Activated CD4-positive, alpha-beta memory T cell treated with anti-CD3 and anti-CD28 coated beads for 36 hours (primary cell): ENCODE results near the gene AGXT. TPM values are rescaled to one million over a fixed set of nuclear protein-coding genes. Genes with fewer than 3 reads are reported as not detected.
A peak's percentile ranks its signal among the peaks of the same experiment; 100 is the strongest.

ENCODE experiments used
- CTCF ChIA-PET: fragments of 350-600 bp; sonication (Branson Sonifier 250); formaldehyde crosslinking; loops from one replicate; lab custom pipeline; 2021; ENCODE audit warnings: antibody characterized with exemption, inconsistent platforms; lab: Charles Lee
- POLR2A ChIA-PET: fragments of 350-600 bp; sonication (Branson Sonifier 250); formaldehyde crosslinking; loops from one replicate; lab custom pipeline; 2021; ENCODE audit warnings: antibody characterized with exemption; lab: Charles Lee
- DNase-seq: peaks from one replicate; pipeline ENCODE4 v3.0.0-alpha.2; 2020
- H3K27ac Mint-ChIP-seq: one replicate; pipeline ENCODE4 v1.8.0; 2021; ENCODE audit warnings: mixed read lengths
- H3K27me3 Mint-ChIP-seq: one replicate; pipeline ENCODE4 v1.8.0; 2021; ENCODE audit warnings: mixed read lengths
- H3K36me3 Mint-ChIP-seq: one replicate; pipeline ENCODE4 v1.8.0; 2021; ENCODE audit warnings: mixed read lengths
- H3K4me1 Mint-ChIP-seq: one replicate; pipeline ENCODE4 v1.8.0; 2021; ENCODE audit warnings: low read depth, mixed read lengths
- H3K4me3 Mint-ChIP-seq: one replicate; pipeline ENCODE4 v1.8.0; 2021; ENCODE audit warnings: mild to moderate bottlenecking, mixed read lengths
- H3K9me3 Mint-ChIP-seq: one replicate; pipeline ENCODE4 v1.8.0; 2021; ENCODE audit warnings: mixed read lengths
- intact Hi-C: fragments of 100-400 bp; cut with micrococcal nuclease; formaldehyde crosslinking; loops from one replicate; pipeline ENCODE4 v1.15.1; 2023
- total RNA-seq, 2 experiments: library from RNA; stranded (reverse); gene quantifications; one replicate each; pipeline ENCODE4 v1.2.3, GENCODE V29; 2021

The AGXT gene
- total RNA-seq, 2 experiments from 2014 or later = not detected

GRCh38 chr2:240919161-240919781 lies 50.6 kb downstream of the AGXT start:
- no peaks in the 10 kb centered on the region for H3K36me3 Mint-ChIP-seq
- no peaks in the 10 kb centered on the region for H3K4me1 Mint-ChIP-seq
- ChIA-PET POLR2A (no interaction called here), CTCF (no interaction called here)
- intact Hi-C loops = no loop called here
- no peak overlapping the region for H3K27ac Mint-ChIP-seq
- H3K27me3 Mint-ChIP-seq = peaks cover 10% of the 10 kb centered on the region
- H3K4me3 Mint-ChIP-seq = no peak overlapping the region
- no peak for DNase-seq
- no peaks in the 10 kb centered on the region for H3K9me3 Mint-ChIP-seq

- Mint-ChIP-seq H3K4me3 (no peak overlapping the region), H3K4me1 (no peaks in the 10 kb centered on the region), H3K9me3 (no peaks in the 10 kb centered on the region), H3K27ac (no peak overlapping the region), H3K36me3 (no peaks in the 10 kb centered on the region), H3K27me3 (peaks cover 9% of the 10 kb centered on the region)
- ChIA-PET POLR2A (no interaction called here), CTCF (no interaction called here)
- peak; percentile 6 for DNase-seq
- intact Hi-C loops = no loop called here
Observed at GRCh38 chr2:240919786-240920782, 51.5 kb downstream of the AGXT start.

- peaks cover 5% of the 10 kb centered on the region for H3K27me3 Mint-ChIP-seq
- no peaks in the 10 kb centered on the region for H3K9me3 Mint-ChIP-seq
- no peak overlapping the region for H3K27ac Mint-ChIP-seq
- no peaks in the 10 kb centered on the region for H3K4me1 Mint-ChIP-seq
- intact Hi-C loops = no loop called here
- H3K4me3 Mint-ChIP-seq = no peak overlapping the region
- CTCF ChIA-PET = no interaction called here
- no peaks in the 10 kb centered on the region for H3K36me3 Mint-ChIP-seq
- POLR2A ChIA-PET = no interaction called here
- peak; percentile 6 for DNase-seq
Observed at GRCh38 chr2:240920783-240921231, 52.2 kb downstream of the AGXT start.

DNA sequence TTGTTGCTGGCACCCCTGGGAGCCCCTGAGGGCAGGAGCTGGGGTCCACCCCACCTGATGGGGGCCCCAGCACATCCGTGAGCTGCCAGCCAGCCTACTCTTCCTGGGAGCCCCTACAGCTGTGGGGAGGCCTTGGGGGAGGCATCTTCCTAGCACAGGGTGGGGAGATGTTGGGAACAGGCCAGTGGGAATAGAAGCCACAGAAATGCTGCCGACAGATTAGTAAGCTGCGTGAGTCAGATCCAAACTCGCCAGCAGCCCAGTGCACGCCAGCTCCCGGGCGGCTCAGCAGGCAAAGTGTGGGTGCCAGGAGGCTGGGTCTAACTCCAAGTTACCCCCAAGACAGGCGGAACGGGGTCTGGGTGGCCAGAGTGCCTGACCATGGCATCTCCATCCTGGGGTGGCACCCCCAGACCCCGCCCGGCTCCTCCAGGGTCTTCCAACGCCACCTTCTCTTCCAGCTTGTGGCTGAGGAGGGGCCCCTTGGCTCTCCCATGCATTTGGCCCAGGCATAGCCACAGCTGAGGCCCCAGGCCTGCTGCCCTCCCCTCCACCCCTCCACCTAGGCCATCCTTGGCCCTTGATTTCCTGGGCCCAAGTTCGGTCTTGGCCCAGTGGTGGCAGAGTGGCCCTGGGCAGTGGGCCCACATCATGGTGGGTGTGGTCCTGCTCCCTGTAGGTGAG lies 52.8 kb downstream of the AGXT start:
- ChIA-PET CTCF (no interaction called here), POLR2A (no interaction called here)
- no peaks in the 10 kb centered on the region for H3K36me3 Mint-ChIP-seq
- no peaks in the 10 kb centered on the region for H3K9me3 Mint-ChIP-seq
- peaks cover 5% of the 10 kb centered on the region for H3K27me3 Mint-ChIP-seq
- intact Hi-C loops = no loop called here
- H3K4me3 Mint-ChIP-seq = no peak overlapping the region
- peak; percentile 8 for DNase-seq
- no peaks in the 10 kb centered on the region for H3K4me1 Mint-ChIP-seq
- H3K27ac Mint-ChIP-seq = no peak overlapping the region

- Mint-ChIP-seq H3K9me3 (no peaks in the 10 kb centered on the region), H3K27me3 (peaks cover 5% of the 10 kb centered on the region), H3K4me1 (no peaks in the 10 kb centered on the region), H3K4me3 (no peak overlapping the region), H3K36me3 (no peaks in the 10 kb centered on the region), H3K27ac (no peak overlapping the region)
- DNase-seq = no peak
- ChIA-PET CTCF (no interaction called here), POLR2A (no interaction called here)
- intact Hi-C loops = no loop called here
Observed at GRCh38 chr2:240921995-240922244, 53.3 kb downstream of the AGXT start.

DNA sequence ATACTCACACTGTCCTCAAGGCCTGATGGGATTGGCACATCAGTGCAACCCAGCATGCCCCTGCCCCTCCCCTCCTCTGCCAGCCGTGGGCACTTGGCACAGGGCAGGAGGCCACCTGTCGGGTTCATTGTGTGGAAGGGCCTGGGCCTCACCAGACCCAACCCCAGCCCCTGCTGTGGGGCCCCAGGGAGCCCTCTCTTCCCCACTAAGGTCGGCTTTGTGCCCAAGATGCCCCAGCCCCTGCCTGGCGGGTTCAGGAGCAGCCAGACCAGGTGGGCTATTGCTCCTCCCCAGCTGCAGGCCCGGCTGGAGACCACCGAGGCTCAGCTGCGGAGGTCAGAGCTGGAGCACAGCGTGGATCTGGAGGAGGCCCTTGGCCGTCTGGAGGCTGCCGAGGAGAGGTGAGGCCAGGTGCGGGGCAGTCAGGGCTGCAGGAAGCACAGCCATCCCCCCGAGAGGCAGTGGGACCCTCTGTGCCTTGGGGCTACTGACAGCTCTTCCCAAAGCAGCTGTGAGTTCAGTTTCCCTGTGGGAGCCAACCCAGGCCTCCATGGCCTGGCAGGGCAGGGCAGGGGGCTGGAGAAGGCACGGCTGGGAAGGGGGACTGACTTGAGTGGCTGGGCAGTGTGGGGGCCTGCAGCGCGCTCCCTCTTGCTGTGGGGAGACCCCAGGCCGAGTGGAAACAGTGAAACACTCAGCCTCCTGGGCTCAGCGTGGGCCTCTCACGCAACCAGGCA lies 53.8 kb downstream of the AGXT start:
- DNase-seq = peak; percentile 6
- Mint-ChIP-seq H3K36me3 (no peaks in the 10 kb centered on the region), H3K27ac (no peak overlapping the region), H3K4me3 (no peak overlapping the region), H3K4me1 (no peaks in the 10 kb centered on the region), H3K27me3 (no peaks in the 10 kb centered on the region), H3K9me3 (no peaks in the 10 kb centered on the region)
- intact Hi-C loops = no loop called here
- CTCF ChIA-PET = no interaction called here
- POLR2A ChIA-PET = no interaction called here

- DNase-seq = peak; percentile 6
- Mint-ChIP-seq H3K27ac (no peak overlapping the region), H3K9me3 (no peaks in the 10 kb centered on the region), H3K4me3 (no peak overlapping the region), H3K27me3 (no peaks in the 10 kb centered on the region), H3K4me1 (no peaks in the 10 kb centered on the region), H3K36me3 (no peaks in the 10 kb centered on the region)
- ChIA-PET CTCF (no interaction called here), POLR2A (no interaction called here)
- intact Hi-C loops = no loop called here
Observed at GRCh38 chr2:240922982-240923537, 54.4 kb downstream of the AGXT start.

DNA sequence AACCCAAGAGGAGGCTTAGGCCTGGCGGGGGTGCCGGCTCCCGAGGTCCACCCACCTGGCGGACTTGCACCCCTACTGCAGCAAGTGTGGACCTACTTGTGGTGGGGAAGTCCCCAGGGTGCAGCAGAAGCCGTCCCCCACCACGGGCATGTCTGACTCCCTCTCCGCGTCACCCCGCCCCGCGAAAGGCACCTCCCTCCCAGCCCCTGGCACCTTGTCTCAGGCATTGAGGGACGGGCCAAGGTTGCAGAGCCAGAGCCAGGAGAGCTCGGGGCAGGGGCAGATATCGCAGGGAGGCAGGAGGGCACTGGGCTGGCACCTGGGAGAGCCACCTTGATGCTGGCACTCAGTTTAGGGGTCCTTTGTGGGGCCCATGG lies 56.6 kb downstream of the AGXT start:
- CTCF ChIA-PET = interaction anchor here (1.5 kb wide), 1 partner anchor 11 kb away, joined by 6 read pairs; no protein-coding TSS in a partner anchor
- H3K27me3 Mint-ChIP-seq = peaks cover 11% of the 10 kb centered on the region
- no peak overlapping the region for H3K27ac Mint-ChIP-seq
- no peak overlapping the region for H3K4me3 Mint-ChIP-seq
- peak; percentile 8 for DNase-seq
- intact Hi-C loops = no loop called here
- no peaks in the 10 kb centered on the region for H3K4me1 Mint-ChIP-seq
- H3K9me3 Mint-ChIP-seq = no peaks in the 10 kb centered on the region
- POLR2A ChIA-PET = no interaction called here
- no peaks in the 10 kb centered on the region for H3K36me3 Mint-ChIP-seq

DNA sequence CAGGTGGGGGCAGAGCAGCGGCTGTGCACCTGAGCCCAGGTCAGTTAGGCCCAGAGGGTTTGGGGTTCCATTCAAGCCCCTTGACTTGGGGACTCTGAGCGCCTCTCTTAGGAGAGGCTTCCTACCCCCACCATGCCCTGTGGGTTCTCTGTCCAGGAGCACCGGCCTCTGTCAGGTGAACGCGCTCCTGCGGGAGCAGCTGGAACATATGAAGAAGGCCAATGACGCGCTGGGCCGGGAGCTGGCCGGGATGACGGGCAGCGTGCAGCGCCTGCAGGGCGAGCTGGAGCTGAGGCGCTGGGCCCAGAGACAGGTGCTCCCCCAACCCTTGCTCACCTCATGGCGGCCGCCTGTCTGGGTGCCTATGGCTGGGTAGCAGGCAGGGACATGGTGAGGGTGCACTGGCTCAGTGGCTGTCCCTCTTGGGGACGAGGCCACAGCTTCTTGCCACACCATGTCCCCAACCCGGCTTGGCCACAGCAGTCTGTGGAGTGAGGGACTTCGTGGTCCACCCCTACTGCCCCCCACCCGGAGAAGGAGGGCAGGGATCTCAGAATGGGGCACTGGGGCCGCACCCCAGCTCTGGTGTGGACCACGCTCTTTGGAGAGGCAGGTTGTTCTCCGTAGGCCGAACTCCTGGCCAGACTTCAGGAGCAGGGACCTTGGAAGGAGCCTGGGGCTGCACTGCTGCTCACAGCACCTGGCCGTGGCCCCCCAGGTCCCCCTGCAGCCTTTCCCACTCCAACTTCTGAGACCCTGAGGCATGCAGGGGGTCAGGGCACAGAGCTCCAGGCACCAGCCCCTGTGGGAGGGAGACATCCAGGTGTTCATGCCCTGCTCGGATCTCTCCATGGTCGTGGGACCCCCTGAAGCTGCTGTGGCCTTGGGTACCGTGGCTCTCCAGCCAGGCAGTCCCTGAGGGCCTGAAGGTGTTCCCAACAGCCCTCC lies 57.2 kb downstream of the AGXT start:
- Mint-ChIP-seq H3K4me3 (no peak overlapping the region), H3K27ac (no peak overlapping the region), H3K36me3 (no peaks in the 10 kb centered on the region), H3K4me1 (no peaks in the 10 kb centered on the region), H3K27me3 (peaks cover 11% of the 10 kb centered on the region), H3K9me3 (no peaks in the 10 kb centered on the region)
- CTCF ChIA-PET = interaction anchor here (1.1 to 1.5 kb wide), 2 partner anchors 11 to 75 kb away, joined by 5 to 6 read pairs; no protein-coding TSS in a partner anchor
- intact Hi-C loops = no loop called here
- DNase-seq = peak; percentile 7
- POLR2A ChIA-PET = no interaction called here

DNA sequence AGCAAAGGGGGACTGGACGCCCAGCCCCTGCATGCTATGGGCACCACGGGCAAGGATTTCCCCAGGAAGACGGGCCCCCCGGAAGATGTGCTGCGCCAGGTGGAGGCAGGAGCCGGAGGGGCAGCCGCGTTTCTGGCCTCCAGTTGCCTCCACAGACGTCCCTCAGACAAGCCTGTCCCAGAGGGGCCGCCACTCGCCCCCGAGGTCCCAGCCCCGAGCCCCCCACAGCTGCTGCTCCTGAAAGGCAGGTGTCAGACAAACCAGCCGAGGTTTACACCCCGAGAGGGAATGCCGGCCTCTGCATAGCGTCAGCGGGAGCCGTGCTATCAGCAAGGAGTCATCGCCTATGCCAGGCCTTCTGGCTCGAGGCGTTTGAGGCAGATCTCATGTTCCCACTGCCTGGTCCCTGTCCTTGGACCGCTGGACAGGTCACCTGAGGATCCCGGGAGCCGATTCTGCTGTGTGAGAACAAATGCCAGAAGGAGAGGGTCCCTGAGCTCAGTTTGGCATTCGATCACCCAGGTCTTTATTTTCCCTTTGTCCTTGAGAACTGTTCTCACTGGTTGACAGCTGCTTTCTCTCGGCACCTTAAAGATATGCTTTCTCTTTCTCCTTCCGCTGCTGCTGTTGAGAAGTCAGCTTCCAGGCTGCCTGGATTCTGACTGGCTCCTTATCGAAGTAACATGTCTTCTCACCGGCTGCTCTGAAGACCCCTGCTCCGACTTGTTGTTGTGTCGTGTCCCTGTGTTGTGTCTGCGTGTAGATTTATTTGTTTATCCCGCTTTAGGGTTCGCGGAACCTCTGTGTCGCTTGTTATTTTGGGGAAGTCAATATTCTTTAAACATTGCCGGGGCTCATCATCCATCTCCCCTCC lies 58.1 kb downstream of the AGXT start:
- intact Hi-C loops = no loop called here
- CTCF ChIA-PET = interaction anchor here (1.1 to 1.5 kb wide), 2 partner anchors 12 to 76 kb away, joined by 5 read pairs; no protein-coding TSS in a partner anchor
- peak; percentile 4 for DNase-seq
- Mint-ChIP-seq H3K9me3 (no peaks in the 10 kb centered on the region), H3K36me3 (no peaks in the 10 kb centered on the region), H3K4me1 (no peaks in the 10 kb centered on the region), H3K27me3 (peaks cover 11% of the 10 kb centered on the region), H3K4me3 (no peak overlapping the region), H3K27ac (no peak overlapping the region)
- POLR2A ChIA-PET = no interaction called here
